Suprapubic skin (tissue), 4 donors: ENCODE measurements around the gene ZNF491. TPM values are rescaled to one million over a fixed set of nuclear protein-coding genes. Genes with fewer than 3 reads are reported as not detected.

Experiments used
- DNase-seq, 2 donors: peaks; one replicate each; pipeline ENCODE4 v3.0.0-alpha.2; 2019; ENCODE audit warnings: low spot score in 2 of 2
- H3K27ac ChIP-seq: fragments of 200-600 bp; sonication (generic); one replicate; pipeline ENCODE4 v1.5.1; 2019
- H3K27me3 ChIP-seq: fragments of 200-600 bp; sonication (generic); one replicate; pipeline ENCODE4 v1.5.1; 2019
- H3K36me3 ChIP-seq: fragments of 200-600 bp; sonication (generic); one replicate; pipeline ENCODE4 v1.5.1; 2019
- H3K4me1 ChIP-seq: fragments of 200-600 bp; sonication (generic); one replicate; pipeline ENCODE4 v1.5.1; 2019
- H3K4me3 ChIP-seq: fragments of 200-600 bp; sonication (generic); one replicate; pipeline ENCODE4 v1.5.1; 2019; ENCODE audit warnings: mild to moderate bottlenecking
- H3K9me3 ChIP-seq: fragments of 200-600 bp; sonication (generic); one replicate; pipeline ENCODE4 v1.5.1; 2019
- EP300 ChIP-seq: sonication (generic); formaldehyde crosslinking; IDR thresholded peaks from one replicate; pipeline ENCODE4 v1.6.1; 2017; ENCODE audit warnings: antibody characterized with exemption
- POLR2A ChIP-seq, 2 donors: fragments of 450-650 bp; IDR thresholded peaks; one replicate each; pipeline ENCODE4 v1.6.1; 2017; ENCODE audit warnings: antibody characterized with exemption in 2 of 2, mild to moderate bottlenecking in 2 of 2, moderate library complexity in 2 of 2
- POLR2AphosphoS5 ChIP-seq, 3 donors: sonication (generic); formaldehyde crosslinking; IDR thresholded peaks; one replicate each; pipeline ENCODE4 v1.6.1; 2017; ENCODE audit warnings: antibody characterized with exemption in 3 of 3
- WGBS: methylation state at CpG from one replicate; pipeline ENCODE4 v1.1.5; 2018; 5-methylcytosine and 5-hydroxymethylcytosine counted together
- total RNA-seq, 4 donors: library from RNA; depleted of rRNA; stranded (reverse); fragments of >200 nt; gene quantifications; one replicate each; pipeline ENCODE4 v1.1.0, GENCODE V29; 2016
- TF ChIP-seq, protein P1 (sequence below), 2 donors: fragments of 200-600 bp in 1 of 2; fragments of 450-650 bp in 1 of 2; sonication (generic) in 1 of 2; IDR thresholded peaks; one replicate each; pipeline ENCODE4 v1.5.1; 2016 to 2019; ENCODE audit warnings: antibody characterized with exemption in 2 of 2, mild to moderate bottlenecking in 1 of 2, moderate library complexity in 1 of 2

Gene ZNF491
- 1 to 10 TPM in 1 of 4 donors, under 1 TPM in 2, not detected in 1; 0.48 to 1.4 (median 0.59) TPM for total RNA-seq

DNA sequence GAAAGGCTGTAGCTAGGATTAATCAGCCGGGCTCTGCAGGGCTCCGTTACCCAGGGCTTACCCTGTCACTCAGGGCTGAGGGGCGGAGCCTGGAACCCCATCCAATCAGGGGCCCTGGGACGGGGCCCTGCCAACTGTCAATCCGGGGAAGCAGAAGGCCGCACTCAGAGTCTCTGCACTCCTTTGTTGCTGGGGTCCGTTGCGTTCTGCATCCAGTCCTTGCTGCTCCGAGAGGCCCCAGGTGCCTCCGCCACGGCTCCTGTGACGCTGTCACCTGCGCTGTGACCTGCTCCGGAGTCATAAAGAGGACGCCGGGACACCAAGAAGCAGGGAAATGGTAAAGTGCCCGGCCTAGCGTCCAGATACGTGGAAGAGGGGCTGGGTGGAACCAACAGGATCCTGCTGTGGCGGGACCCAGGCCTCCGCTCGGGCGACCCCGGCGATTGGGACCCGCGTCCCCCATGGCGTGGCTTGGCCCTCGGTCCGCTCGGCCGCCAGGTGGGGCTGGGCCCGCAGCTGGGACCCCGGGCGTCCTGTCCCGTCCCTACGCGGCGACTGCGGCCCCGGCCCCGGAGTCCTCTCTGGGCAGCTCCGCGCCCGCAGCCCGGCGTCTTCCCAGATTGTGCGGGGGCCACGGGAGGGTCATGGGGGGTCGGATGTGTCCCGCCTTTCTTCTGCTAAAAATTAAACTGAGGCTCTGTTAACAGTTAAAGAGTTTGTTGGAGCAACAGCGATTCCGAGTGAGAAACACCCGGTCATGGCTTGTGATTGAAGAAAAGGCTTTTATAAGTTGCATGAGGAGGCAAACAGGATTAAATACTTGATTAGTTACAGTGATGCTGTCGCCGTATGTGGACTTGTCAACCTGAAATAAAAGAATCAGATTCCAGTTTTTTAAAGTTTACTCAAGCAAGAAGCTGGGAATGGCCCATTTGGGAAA lies at the start of gene ZNF491:
TSS of gene ZNF491 (plus strand) at position 133 of the 940 bp plus-strand sequence. CDS start 7,431 bp downstream, outside the sequence.
- no peaks in the 10 kb centered on the region for H3K27me3 ChIP-seq
- no peaks in the 10 kb centered on the region for H3K9me3 ChIP-seq
- peak within 1 kb of the TSS; percentile 46 for H3K27ac ChIP-seq
- 1% methylated on average over 20 of the region's 56 CpGs for WGBS
- DNase-seq: peak; percentile 92 to 94
- H3K4me3 ChIP-seq: peak within 1 kb of the TSS; percentile 64
- TF ChIP-seq POLR2AphosphoS5 (IDR thresholded peaks at IDR 0.05): peak in 1 of 3 donors; percentile 24
- no peak for TF ChIP-seq EP300
- TF ChIP-seq POLR2A (IDR thresholded peaks at IDR 0.05): peak in 1 of 2 donors; percentile 11
- TF ChIP-seq, protein P1, sequence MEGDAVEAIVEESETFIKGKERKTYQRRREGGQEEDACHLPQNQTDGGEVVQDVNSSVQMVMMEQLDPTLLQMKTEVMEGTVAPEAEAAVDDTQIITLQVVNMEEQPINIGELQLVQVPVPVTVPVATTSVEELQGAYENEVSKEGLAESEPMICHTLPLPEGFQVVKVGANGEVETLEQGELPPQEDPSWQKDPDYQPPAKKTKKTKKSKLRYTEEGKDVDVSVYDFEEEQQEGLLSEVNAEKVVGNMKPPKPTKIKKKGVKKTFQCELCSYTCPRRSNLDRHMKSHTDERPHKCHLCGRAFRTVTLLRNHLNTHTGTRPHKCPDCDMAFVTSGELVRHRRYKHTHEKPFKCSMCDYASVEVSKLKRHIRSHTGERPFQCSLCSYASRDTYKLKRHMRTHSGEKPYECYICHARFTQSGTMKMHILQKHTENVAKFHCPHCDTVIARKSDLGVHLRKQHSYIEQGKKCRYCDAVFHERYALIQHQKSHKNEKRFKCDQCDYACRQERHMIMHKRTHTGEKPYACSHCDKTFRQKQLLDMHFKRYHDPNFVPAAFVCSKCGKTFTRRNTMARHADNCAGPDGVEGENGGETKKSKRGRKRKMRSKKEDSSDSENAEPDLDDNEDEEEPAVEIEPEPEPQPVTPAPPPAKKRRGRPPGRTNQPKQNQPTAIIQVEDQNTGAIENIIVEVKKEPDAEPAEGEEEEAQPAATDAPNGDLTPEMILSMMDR (IDR thresholded peaks at IDR 0.05): peak in 1 of 2 donors; percentile 23
- peaks cover 15% of the 10 kb centered on the region for H3K4me1 ChIP-seq
- H3K36me3 ChIP-seq: no peaks in the 10 kb centered on the region

DNA sequence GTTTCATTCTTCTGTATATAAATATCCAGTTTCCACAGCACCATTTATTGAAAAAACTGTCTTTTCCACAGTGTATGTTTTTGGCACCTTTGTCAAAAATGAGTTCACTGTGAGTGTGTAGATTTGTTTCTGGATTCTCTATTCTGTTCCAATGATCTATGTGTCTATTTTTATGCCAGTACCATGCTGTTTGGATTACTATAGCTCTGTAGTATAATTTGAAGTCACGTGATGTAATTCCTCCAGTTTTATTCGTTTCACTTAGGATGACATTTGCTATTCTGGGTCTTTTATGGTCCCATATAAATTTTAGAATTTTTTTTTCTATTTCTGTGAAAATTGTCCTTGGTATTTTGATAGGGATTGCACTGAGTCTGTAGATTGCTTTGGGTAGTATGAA lies 48.6 kb upstream of the ZNF491 start:
- TF ChIP-seq POLR2AphosphoS5 (IDR thresholded peaks at IDR 0.05) (no peak), EP300 (no peak), POLR2A (IDR thresholded peaks at IDR 0.05) (no peak)
- TF ChIP-seq, protein P1 (IDR thresholded peaks at IDR 0.05): no peak
- Histone ChIP-seq H3K27me3 (no peaks in the 10 kb centered on the region), H3K36me3 (no peaks in the 10 kb centered on the region), H3K4me3 (no peak overlapping the region), H3K9me3 (no peaks in the 10 kb centered on the region), H3K4me1 (no peaks in the 10 kb centered on the region), H3K27ac (no peak overlapping the region)
- WGBS: 58% methylated on average over 2 of the region's 2 CpGs
- DNase-seq: no peak

DNA sequence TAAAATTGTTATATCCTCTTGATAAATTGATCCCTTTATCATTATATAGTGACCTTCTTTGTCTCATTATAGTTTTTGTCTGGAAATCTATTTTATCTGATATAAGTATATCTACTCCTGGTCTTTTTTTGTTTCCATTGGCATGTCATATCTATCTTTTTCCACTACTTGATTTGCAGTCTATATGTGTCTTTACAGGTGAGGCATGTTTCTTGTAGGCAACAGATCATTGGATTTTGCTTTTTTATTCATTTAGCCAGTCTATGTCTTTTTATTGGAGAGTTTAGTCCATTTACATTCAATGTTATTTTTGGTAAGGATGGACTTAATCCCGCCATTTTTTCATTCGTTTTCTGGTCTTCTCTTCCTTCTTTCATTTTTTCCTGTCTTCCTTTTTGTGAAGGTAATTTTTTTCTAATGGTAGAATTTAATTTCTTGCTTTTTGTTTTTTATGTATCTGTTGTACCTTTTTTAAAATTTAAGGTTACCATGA lies 46.0 kb upstream of the ZNF491 start:
- Histone ChIP-seq H3K9me3 (no peaks in the 10 kb centered on the region), H3K4me3 (no peak overlapping the region), H3K4me1 (no peaks in the 10 kb centered on the region), H3K27ac (no peak overlapping the region), H3K27me3 (no peaks in the 10 kb centered on the region), H3K36me3 (no peaks in the 10 kb centered on the region)
- TF ChIP-seq POLR2A (IDR thresholded peaks at IDR 0.05) (no peak), EP300 (no peak), POLR2AphosphoS5 (IDR thresholded peaks at IDR 0.05) (no peak)
- TF ChIP-seq, protein P1 (IDR thresholded peaks at IDR 0.05): no peak
- WGBS: 78% methylated on average over 2 of the region's 2 CpGs
- DNase-seq: no peak

DNA sequence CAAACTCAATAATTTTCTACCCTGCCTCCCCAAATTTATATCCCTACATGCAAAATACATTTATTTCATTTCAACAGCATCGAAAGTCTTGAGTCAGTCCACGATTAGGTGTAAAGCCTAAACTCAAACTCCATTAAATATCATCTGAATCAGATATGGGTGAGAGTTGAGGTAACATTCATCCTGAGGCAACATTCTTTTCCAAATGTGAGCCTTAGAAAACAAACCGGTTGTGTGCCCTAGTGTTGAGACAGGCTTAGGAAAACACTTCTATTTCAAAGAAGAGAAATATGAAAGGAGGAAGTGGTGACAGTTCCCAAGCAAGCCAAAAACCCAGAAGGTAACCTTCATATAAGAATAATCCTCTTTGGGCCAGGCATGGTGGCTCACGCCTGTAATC lies 43.7 kb upstream of the ZNF491 start:
- WGBS: 70% methylated on average over 4 of the region's 4 CpGs
- TF ChIP-seq POLR2AphosphoS5 (IDR thresholded peaks at IDR 0.05) (no peak), POLR2A (IDR thresholded peaks at IDR 0.05) (no peak), EP300 (no peak)
- TF ChIP-seq, protein P1 (IDR thresholded peaks at IDR 0.05): no peak

DNA sequence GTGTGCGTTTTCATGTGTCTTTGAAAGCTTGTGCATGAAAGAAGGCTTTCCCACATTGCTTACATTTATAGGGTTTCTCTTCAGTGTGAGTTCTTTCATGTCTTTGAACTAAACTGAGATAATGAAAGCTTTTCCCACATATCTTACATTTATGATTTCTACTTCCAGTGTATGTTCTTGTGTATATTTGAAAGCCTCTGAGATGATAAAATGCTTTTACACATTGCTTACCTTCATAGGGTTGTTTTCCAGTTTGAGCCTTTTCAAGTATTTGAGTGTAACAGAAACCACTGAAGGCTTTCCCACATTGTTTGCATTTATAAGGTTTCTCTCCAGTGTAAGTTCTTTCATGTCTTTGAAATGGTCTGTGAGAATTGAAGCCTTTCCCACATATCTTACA lies 41.4 kb upstream of the ZNF491 start:
- no peaks in the 10 kb centered on the region for H3K4me1 ChIP-seq
- TF ChIP-seq, protein P1 (IDR thresholded peaks at IDR 0.05): no peak
- TF ChIP-seq EP300 (no peak), POLR2AphosphoS5 (IDR thresholded peaks at IDR 0.05) (no peak), POLR2A (IDR thresholded peaks at IDR 0.05) (no peak)
- H3K9me3 ChIP-seq: no peaks in the 10 kb centered on the region
- no peaks in the 10 kb centered on the region for H3K27me3 ChIP-seq
- 82% methylated on average over 1 of the region's 1 CpG for WGBS
- no peaks in the 10 kb centered on the region for H3K36me3 ChIP-seq
- no peak for DNase-seq
- no peak overlapping the region for H3K4me3 ChIP-seq
- H3K27ac ChIP-seq: no peak overlapping the region

More for the DNA sequence above, 43.7 kb upstream of the ZNF491 start:
- Histone ChIP-seq H3K4me1 (no peaks in the 10 kb centered on the region), H3K27me3 (no peaks in the 10 kb centered on the region), H3K4me3 (no peak overlapping the region), H3K27ac (no peak overlapping the region), H3K9me3 (no peaks in the 10 kb centered on the region), H3K36me3 (no peaks in the 10 kb centered on the region)
- no peak for DNase-seq
